Cardiac fibroblast (primary cell): Measurements from ENCODE around the gene LOC101059915.
"Not testable (repeated sequence)": the region's sequence is repeated elsewhere in the genome, so short reads cannot be mapped to it uniquely, and the experiment has no call there.

Experiments used
- DNase-seq, 2 donors: peaks; one replicate each; pipeline versions ENCODE4 v3.0.0 to v3.0.0-alpha.2; 2010; ENCODE audit warnings: low read depth in 2 of 2
- H3K4me3 ChIP-seq, 2 donors: replicated peaks in 1 of 2; 1 replicate in 1 of 2; 2 replicates in 1 of 2; pipeline ENCODE4 v1.5.1; 2011; ENCODE audit warnings: low read depth in 2 of 2, low read length in 2 of 2, mild to moderate bottlenecking in 2 of 2, moderate library complexity in 1 of 2
- TF ChIP-seq, protein P1 (sequence below): IDR thresholded peaks from one replicate; pipeline ENCODE4 v1.5.1; 2011; ENCODE audit warnings: low read depth, mild to moderate bottlenecking, low read length, inconsistent platforms

The LOC101059915 gene

DNA sequence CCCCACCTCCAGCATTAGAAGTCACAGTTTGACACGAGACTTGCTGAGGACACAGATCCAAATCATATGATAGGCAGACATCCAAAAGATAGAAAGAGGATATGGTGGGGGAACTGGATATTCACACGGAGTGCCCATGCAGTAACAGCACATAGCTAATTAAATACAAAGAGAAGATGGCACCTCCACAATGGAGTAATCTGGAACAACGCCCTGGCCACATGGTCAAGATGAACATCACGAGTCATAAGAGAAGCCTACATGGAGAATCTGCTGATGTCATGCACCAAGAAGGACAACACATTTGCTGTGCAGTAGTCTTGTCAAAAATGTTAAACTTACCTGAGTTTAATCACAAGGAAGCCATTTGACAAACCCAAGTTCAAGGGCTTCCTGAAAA lies 10.1 kb upstream of the LOC101059915 start:
- DNase-seq = peak in 1 of 2 donors; percentile 6
- H3K4me3 ChIP-seq = no peak overlapping the region
- TF ChIP-seq, protein P1, sequence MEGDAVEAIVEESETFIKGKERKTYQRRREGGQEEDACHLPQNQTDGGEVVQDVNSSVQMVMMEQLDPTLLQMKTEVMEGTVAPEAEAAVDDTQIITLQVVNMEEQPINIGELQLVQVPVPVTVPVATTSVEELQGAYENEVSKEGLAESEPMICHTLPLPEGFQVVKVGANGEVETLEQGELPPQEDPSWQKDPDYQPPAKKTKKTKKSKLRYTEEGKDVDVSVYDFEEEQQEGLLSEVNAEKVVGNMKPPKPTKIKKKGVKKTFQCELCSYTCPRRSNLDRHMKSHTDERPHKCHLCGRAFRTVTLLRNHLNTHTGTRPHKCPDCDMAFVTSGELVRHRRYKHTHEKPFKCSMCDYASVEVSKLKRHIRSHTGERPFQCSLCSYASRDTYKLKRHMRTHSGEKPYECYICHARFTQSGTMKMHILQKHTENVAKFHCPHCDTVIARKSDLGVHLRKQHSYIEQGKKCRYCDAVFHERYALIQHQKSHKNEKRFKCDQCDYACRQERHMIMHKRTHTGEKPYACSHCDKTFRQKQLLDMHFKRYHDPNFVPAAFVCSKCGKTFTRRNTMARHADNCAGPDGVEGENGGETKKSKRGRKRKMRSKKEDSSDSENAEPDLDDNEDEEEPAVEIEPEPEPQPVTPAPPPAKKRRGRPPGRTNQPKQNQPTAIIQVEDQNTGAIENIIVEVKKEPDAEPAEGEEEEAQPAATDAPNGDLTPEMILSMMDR = no peak

DNA sequence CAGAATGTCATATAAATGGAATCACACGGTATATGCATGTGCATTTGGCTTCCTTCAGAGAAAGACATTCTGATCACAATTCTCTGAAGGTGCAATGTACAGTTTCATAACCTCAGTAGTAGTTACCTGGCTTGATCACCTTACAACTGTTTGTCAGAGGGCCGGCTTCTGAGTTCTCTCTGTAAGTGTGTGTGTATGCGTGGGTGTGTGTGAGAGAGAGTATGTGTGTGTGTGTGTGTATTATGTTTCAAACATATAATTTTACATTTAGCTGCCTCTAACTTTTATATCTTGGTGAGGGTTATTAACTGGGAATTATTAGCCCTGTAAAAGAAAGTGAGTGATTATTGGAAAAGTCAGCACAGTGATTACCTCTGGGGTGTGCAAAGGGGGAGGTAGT lies 8.0 kb upstream of the LOC101059915 start:
- no peak overlapping the region for H3K4me3 ChIP-seq
- DNase-seq = no peak
- TF ChIP-seq, protein P1 = no peak

DNA sequence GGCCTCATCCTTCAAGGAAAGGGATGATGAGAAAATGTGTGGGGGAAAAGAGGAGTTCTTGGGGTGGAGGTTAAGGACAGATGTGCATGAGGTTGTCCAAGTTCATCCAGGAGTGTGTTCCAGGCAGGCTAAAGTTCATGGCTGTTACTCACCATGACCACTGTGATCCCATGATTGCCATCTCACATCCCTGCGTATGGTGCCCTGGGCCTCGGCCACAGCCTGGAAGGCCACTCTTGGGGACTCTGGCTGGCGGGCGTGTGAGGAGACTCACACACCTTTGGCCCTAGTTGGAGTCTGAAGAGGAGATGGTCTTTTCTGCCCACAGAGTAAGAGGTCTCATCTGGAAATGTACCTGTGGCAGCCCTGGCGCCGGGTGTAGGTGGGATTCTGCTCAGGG lies 7.4 kb upstream of the LOC101059915 start:
- TF ChIP-seq, protein P1 = no peak
- H3K4me3 ChIP-seq = no peak overlapping the region
- no peak for DNase-seq

DNA sequence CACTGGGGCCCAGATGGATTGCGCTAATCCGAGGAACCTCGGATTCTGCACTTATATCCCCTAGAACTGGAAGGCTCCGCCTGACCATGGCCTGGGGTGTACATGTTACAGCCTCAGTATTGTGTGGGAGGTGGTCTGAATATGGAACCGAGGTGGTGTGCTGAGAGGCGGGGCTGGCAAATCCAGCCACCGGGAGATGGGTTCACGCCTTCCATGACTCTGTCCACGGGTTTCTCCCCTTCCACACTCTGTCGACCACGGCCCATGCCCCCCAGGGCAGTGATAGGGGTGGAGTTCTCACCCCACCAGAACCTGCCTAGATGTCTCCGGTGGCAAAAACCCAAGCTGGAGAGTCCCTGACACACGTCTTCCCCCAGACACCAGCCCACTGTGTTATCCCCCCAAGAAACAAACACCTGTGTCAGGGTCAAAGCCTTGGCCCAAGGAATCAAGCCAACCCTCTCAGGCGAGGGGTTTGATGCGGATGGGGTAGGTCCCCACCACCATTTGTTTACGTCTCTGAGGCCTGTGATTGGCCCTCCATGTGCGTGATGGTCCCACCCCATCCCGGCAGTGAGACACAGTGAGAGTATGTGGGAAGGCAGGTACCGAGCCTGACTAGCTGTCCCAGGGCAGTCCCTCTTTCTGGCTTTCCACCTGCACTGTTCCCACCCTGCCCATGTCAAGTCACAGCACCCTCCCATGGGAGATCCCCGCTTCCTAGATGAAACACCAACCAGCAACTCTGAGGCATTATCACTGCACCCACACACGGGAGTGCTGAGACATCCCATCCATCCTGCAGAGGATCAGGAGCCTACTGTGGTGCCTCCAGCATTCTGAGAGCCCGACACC lies 6.6 kb upstream of the LOC101059915 start:
- no peak for DNase-seq
- TF ChIP-seq, protein P1 = no peak
- no peak overlapping the region for H3K4me3 ChIP-seq

DNA sequence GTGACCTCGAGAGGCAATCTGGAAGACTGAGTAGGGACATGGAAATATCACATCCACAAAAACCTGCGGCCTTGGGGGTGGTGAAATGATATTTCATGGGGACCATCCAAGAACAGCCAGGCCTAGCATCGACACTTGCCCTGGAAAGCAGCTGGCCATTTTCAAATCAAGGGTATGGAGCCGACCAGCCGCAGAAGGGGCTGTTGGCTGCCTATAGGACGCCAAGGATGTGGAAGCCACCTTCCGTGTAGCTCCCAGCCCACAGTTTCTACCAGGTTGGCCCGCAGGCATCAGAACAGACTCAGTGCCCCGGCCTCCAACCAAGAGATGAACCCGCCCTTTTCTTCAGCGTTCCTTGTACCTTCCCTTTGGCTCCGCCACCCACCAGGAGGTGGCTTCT lies 5.4 kb upstream of the LOC101059915 start:
- TF ChIP-seq, protein P1 = no peak
- DNase-seq = no peak
- no peak overlapping the region for H3K4me3 ChIP-seq

DNA sequence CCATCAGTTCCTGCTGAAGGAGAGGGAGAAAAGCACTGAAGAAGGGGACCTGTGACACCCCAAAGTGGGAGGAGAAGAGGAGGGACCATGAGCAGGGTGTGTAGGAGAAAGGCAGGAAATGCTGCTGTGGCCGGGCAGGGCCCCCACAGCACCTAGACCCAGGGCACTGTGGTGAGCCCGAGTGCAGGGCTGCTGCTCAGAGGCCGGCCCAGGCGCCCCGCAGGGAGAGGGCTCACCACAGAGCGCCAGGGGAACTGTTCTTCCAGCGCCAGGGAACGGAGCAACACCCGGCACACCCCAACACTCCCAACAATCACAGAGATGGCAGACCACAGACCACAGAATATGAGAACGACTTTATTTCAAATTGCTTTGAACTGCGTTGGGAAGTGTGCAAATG lies 4.7 kb upstream of the LOC101059915 start:
- not testable (repeated sequence) for H3K4me3 ChIP-seq, DNase-seq

DNA sequence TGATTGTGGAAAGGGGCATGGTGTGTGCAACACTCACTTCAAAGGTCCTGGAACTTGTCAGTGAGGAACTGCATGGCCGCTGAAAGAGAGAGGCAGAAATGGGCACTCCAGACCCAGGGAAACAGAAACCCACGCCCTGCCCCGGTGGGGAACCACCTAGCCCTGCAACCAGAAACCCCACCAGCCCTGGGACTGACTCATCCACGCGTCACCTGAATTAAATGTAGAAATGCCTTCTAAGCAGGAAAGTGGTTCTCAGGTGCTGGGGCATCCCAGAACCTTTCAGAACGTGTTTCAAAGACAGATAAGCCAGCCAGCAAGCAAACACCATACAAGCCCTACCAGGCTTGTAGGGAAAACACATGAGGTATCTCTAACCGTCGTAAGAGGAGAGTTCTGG lies 4.1 kb upstream of the LOC101059915 start:
- DNase-seq, H3K4me3 ChIP-seq: not testable (repeated sequence)

DNA sequence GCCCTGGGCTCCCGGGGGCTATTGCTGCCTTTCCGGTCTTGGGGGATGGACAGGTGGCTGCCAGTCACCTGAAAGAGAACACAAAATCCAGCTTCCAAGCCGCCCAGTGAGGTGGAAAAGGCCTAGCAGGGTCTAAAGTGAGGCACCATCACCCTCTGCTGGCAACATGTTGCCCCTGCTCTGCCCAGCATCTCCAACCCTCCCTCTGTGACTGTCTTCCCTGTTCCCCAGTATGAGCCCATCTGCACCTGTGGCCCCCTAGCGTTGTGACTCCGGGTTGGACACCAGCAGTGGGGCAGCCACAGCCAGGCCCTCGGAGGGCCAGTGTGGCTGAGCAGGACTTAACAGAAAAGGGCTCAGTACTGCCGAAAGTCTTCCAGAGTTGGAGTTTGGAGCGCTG lies 3.1 kb upstream of the LOC101059915 start:
- H3K4me3 ChIP-seq = not testable (repeated sequence)
- DNase-seq = peak in 1 of 2 donors; percentile 7
- TF ChIP-seq, protein P1 = peak; percentile 21
